ENCODE measurements around the gene ITM2B.

ITM2B gene

DNA sequence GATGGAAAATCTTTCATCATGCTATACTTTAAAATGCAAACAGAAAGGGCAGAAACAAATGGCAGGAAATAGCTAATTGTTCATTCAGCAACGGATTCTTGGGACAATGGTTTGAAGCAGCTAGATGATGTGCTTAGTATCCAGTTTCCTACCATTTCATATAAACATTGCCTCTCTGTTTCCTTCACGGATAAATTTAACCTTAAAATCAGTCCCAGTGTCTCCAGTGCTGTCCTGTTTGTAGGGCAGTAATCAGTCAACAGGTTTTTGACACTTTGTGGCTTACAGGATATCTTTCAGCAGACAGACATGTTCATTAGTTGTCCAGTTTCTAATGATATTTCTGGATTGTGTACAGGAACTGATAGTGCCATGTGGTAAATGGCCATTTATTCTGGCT, 45.8 kb downstream of the ITM2B start:
- no peak overlapping the region for H3K4me3 ChIP-seq (replicated peaks; ENCODE audit: low read depth, low read length)
- TF ChIP-seq, protein P1, sequence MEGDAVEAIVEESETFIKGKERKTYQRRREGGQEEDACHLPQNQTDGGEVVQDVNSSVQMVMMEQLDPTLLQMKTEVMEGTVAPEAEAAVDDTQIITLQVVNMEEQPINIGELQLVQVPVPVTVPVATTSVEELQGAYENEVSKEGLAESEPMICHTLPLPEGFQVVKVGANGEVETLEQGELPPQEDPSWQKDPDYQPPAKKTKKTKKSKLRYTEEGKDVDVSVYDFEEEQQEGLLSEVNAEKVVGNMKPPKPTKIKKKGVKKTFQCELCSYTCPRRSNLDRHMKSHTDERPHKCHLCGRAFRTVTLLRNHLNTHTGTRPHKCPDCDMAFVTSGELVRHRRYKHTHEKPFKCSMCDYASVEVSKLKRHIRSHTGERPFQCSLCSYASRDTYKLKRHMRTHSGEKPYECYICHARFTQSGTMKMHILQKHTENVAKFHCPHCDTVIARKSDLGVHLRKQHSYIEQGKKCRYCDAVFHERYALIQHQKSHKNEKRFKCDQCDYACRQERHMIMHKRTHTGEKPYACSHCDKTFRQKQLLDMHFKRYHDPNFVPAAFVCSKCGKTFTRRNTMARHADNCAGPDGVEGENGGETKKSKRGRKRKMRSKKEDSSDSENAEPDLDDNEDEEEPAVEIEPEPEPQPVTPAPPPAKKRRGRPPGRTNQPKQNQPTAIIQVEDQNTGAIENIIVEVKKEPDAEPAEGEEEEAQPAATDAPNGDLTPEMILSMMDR (IDR thresholded peaks at IDR 0.05; ENCODE audit: low read depth, low read length, missing control alignments) = no peak
- DNase-seq (ENCODE audit: extremely low read depth, low read depth) = no peak

DNA sequence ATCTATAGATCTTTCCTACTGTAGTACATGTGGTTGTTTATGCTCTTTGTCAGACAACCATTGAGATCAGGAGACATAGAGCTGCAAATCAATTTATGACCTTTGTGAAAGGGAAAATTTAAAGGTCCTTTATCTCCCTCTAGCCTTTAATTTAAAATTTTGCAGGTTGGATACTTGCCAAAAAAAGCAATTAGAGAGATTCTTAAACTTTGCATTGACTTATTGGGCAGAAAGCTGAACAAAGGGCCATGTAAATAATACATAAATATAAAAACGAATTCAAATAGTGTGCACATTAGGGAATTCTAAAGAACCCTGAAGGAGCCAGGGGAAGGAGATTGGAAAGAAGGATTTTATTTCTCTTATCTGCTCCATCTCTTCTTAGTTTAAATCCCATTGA, 48.5 kb downstream of the ITM2B start:
- TF ChIP-seq, protein P1 (IDR thresholded peaks at IDR 0.05; ENCODE audit: low read depth, low read length, missing control alignments) = no peak
- DNase-seq (ENCODE audit: extremely low read depth, low read depth) = no peak
- H3K4me3 ChIP-seq (replicated peaks; ENCODE audit: low read depth, low read length) = no peak overlapping the region

DNA sequence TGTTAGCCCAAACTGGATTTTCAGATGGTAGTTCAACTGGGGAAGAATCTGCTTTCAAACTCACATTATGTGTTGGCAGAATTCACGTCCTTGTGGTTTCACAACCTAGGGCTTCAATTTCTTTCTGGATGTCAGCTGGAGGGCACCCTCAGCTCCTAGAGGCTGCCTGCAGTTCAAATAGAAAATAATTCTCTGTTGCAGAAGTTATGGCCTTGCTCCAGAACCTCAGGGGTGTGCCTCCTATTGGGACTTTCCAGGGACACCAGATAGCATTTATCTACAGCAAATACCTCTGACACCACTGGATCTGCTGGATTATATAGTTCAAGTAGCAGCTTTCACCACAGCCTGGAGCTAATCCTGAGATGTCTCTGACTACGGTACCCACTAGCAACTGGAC, 58.7 kb downstream of the ITM2B start:
- H3K4me3 ChIP-seq (replicated peaks; ENCODE audit: low read depth, low read length) = no peak overlapping the region
- DNase-seq (ENCODE audit: extremely low read depth, low read depth) = no peak
- TF ChIP-seq, protein P1 (IDR thresholded peaks at IDR 0.05; ENCODE audit: low read depth, low read length, missing control alignments) = no peak

DNA sequence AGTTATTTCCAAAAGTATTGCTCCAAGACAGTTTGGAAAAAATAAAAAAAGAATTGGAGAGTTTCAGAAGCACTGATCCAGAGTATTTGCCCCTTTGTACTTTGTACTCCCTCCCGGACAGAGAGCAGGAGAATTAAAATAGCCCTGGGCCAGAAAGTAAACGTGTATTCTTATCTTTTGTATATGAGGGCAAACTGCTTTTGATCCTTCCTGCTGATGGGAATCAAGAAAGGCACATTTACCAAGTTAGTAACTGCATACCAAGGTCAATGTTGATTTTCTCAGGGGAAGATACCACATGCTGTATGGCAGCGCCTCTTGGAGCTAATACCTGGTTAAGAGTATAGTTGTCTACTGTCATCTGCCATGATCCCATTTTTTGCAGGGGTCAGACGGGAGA, 59.6 kb downstream of the ITM2B start:
- no peak overlapping the region for H3K4me3 ChIP-seq (replicated peaks; ENCODE audit: low read depth, low read length)
- TF ChIP-seq, protein P1 (IDR thresholded peaks at IDR 0.05; ENCODE audit: low read depth, low read length, missing control alignments) = no peak
- no peak for DNase-seq (ENCODE audit: extremely low read depth, low read depth)

DNA sequence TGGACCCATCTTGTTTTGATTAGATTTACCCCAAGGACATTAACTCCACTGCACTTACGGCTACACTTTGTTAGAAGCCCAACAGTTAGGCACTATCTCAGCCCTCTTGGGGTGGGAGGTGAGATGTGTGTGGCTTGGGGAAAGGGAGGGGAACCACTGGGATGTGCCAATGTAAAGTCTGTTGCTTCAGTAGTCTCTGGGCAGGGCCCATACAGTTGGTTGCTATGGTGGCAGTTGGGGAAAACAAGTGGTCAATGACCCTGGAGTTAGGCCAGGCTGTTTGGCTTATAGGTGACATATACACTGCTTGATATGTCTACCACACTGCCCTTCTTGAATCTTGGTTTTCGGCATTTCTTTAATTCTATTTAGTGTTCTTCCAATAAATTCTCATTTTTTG, 61.6 kb downstream of the ITM2B start:
- TF ChIP-seq, protein P1 (IDR thresholded peaks at IDR 0.05; ENCODE audit: low read depth, low read length, missing control alignments) = no peak
- H3K4me3 ChIP-seq (replicated peaks; ENCODE audit: low read depth, low read length) = no peak overlapping the region
- DNase-seq (ENCODE audit: extremely low read depth, low read depth) = no peak

DNA sequence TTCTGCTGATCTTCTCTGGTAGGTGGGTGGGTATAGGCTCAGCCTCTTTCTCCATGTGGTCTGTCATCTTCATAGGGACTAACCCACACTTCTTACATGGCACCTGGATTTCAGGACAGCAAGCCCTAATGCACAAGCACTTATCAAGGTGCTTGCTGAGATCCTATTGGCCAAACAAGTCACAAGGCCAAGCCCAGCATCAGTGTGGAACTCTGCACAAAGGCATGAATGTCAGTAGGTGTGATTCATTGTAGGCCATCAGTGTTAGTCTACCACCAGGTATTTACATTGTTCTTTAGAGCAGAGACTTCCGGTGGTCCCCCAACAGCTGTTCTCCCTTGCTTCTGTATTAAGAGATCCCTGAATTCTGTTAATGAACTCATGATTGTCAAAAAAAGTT, 62.3 kb downstream of the ITM2B start:
- TF ChIP-seq, protein P1 (IDR thresholded peaks at IDR 0.05; ENCODE audit: low read depth, low read length, missing control alignments) = no peak
- no peak overlapping the region for H3K4me3 ChIP-seq (replicated peaks; ENCODE audit: low read depth, low read length)
- no peak for DNase-seq (ENCODE audit: extremely low read depth, low read depth)

DNA sequence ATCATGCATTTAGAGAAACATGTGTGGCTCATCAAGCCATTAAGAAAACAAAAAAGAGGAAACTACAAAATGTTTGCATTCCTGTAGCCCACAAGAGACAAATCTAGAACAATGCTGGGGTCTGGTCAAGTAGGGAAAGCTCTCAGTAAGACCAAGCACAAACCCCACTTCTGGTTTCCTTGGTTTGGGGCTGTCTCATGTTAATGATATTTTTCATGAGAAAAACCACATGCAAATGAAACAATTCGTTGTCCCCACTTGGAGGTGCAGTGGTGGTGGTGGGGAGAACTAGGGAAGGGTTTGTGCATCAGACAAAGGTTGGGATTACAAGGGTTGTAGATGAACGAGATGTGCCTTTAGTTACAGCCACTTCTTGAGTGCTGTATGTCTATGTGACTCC, 63.5 kb downstream of the ITM2B start:
- DNase-seq (ENCODE audit: extremely low read depth, low read depth) = no peak
- TF ChIP-seq, protein P1 (IDR thresholded peaks at IDR 0.05; ENCODE audit: low read depth, low read length, missing control alignments) = no peak

More for the DNA sequence above, 63.5 kb downstream of the ITM2B start:
- no peak overlapping the region for H3K4me3 ChIP-seq (replicated peaks; ENCODE audit: low read depth, low read length)

All from HFF-Myc (cell line).